Loucy (cell line): Measurements from ENCODE around the gene TDRD10.
A peak's percentile ranks its signal among the peaks of the same experiment; 100 is the strongest.

ENCODE experiments used
- H2AFZ ChIP-seq: fragments of 200-600 bp; sonication (generic); 2 replicates; pipeline ENCODE4 v1.6.0; 2016; ENCODE audit warnings: antibody characterized with exemption, mild to moderate bottlenecking, low read length, moderate library complexity
- H3F3A ChIP-seq: fragments of 200-600 bp; 2 replicates; pipeline ENCODE4 v1.6.0; 2016; ENCODE audit warnings: antibody characterized with exemption, low read depth, mild to moderate bottlenecking
- H3K27me3 ChIP-seq: fragments of 200-600 bp; sonication (generic); 2 replicates; pipeline ENCODE4 v1.6.1; 2014; ENCODE audit warnings: low read length, mild to moderate bottlenecking; ENCODE audit not compliant: insufficient read depth, poor library complexity, severe bottlenecking
- H3K36me3 ChIP-seq: fragments of 200-600 bp; sonication (generic); 2 replicates; pipeline ENCODE4 v1.6.1; 2016; ENCODE audit warnings: low read length; ENCODE audit not compliant: insufficient read depth
- H3K4me1 ChIP-seq: fragments of 200-600 bp; sonication (generic); 2 replicates; pipeline ENCODE4 v1.5.1; 2014; ENCODE audit warnings: low read length, mild to moderate bottlenecking; ENCODE audit not compliant: insufficient read depth, poor library complexity, severe bottlenecking
- H3K4me2 ChIP-seq: fragments of 200-600 bp; sonication (generic); 2 replicates; pipeline ENCODE4 v1.6.0; 2014; ENCODE audit warnings: antibody characterized with exemption, low read length, low read depth, mild to moderate bottlenecking; ENCODE audit not compliant: poor library complexity, severe bottlenecking
- H3K4me3 ChIP-seq: fragments of 200-600 bp; sonication (generic); 2 replicates; pipeline ENCODE4 v1.5.1; 2014; ENCODE audit warnings: low read length, mild to moderate bottlenecking, mixed read lengths; ENCODE audit not compliant: poor library complexity, severe bottlenecking
- H3K79me2 ChIP-seq: fragments of 200-600 bp; sonication (generic); 2 replicates; pipeline ENCODE4 v1.6.1; 2014; ENCODE audit warnings: low read length; ENCODE audit not compliant: insufficient read depth
- H3K9ac ChIP-seq: fragments of 200-600 bp; sonication (generic); 2 replicates; pipeline ENCODE4 v1.6.0; 2014; ENCODE audit warnings: mild to moderate bottlenecking, low read depth, low read length, moderate library complexity; ENCODE audit not compliant: poor library complexity, severe bottlenecking
- H3K9me2 ChIP-seq: fragments of 200-600 bp; sonication (generic); replicated peaks from 2 replicates; pipeline ENCODE4 v1.6.1; 2016; ENCODE audit warnings: low read depth, low read length, mixed read lengths
- H3K9me3 ChIP-seq: fragments of 200-600 bp; sonication (generic); 2 replicates; pipeline ENCODE4 v1.6.1; 2014; ENCODE audit warnings: mild to moderate bottlenecking, antibody characterized with exemption, low read length, low read depth; ENCODE audit not compliant: insufficient read depth
- H4K20me1 ChIP-seq: fragments of 200-600 bp; sonication (generic); 2 replicates; pipeline ENCODE4 v1.6.0; 2014; ENCODE audit warnings: antibody characterized with exemption, low read length, mild to moderate bottlenecking; ENCODE audit not compliant: insufficient read depth, poor library complexity, severe bottlenecking
- CTCF ChIP-seq: fragments of 200-600 bp; sonication (generic); conservative IDR thresholded peaks from 2 replicates; pipeline ENCODE4 v1.5.1; 2014; ENCODE audit warnings: mild to moderate bottlenecking, antibody characterized with exemption, low read length
- EZH2phosphoT487 ChIP-seq: fragments of 200-600 bp; IDR thresholded peaks from 2 replicates; pipeline ENCODE4 v1.6.1; 2018; ENCODE audit warnings: antibody characterized with exemption, mild to moderate bottlenecking, moderate library complexity, borderline replicate concordance

TDRD10 gene

GRCh38 chr1:154454386-154455120 is 47.5 kb upstream of the TDRD10 start:
- Histone ChIP-seq H3K9me3 (no peaks in the 10 kb centered on the region), H3K9me2 (no peaks in the 10 kb centered on the region), H4K20me1 (no peaks in the 10 kb centered on the region), H2AFZ (no peak overlapping the region), H3K79me2 (no peaks in the 10 kb centered on the region), H3K27me3 (no peaks in the 10 kb centered on the region), H3F3A (no peaks in the 10 kb centered on the region), H3K4me2 (peak overlapping the region; percentile 31), H3K36me3 (no peaks in the 10 kb centered on the region), H3K9ac (no peak overlapping the region), H3K4me3 (no peak overlapping the region), H3K4me1 (peaks cover 18% of the 10 kb centered on the region)
- TF ChIP-seq CTCF (no peak), EZH2phosphoT487 (no peak)

GRCh38 chr1:154456631-154457030 is 45.4 kb upstream of the TDRD10 start:
- no peaks in the 10 kb centered on the region for H3K9me3 ChIP-seq
- H3K4me3 ChIP-seq: no peak overlapping the region
- no peaks in the 10 kb centered on the region for H3K36me3 ChIP-seq
- H3K79me2 ChIP-seq: no peaks in the 10 kb centered on the region
- no peaks in the 10 kb centered on the region for H3K9me2 ChIP-seq
- no peak overlapping the region for H3K9ac ChIP-seq
- H3K27me3 ChIP-seq: no peaks in the 10 kb centered on the region
- no peaks in the 10 kb centered on the region for H4K20me1 ChIP-seq
- H3F3A ChIP-seq: no peaks in the 10 kb centered on the region
- H3K4me1 ChIP-seq: peaks cover 18% of the 10 kb centered on the region
- TF ChIP-seq EZH2phosphoT487 (no peak), CTCF (no peak)
- no peak overlapping the region for H2AFZ ChIP-seq
- no peak overlapping the region for H3K4me2 ChIP-seq

GRCh38 chr1:154459080-154459479 is 42.9 kb upstream of the TDRD10 start:
- no peaks in the 10 kb centered on the region for H3K9me2 ChIP-seq
- no peak overlapping the region for H2AFZ ChIP-seq
- H3K36me3 ChIP-seq: no peaks in the 10 kb centered on the region

More at GRCh38 chr1:154459080-154459479, 42.9 kb upstream of the TDRD10 start:
- Histone ChIP-seq H3K4me1 (peaks cover 22% of the 10 kb centered on the region), H3F3A (peaks cover 5% of the 10 kb centered on the region), H3K79me2 (no peaks in the 10 kb centered on the region), H3K27me3 (no peaks in the 10 kb centered on the region), H3K4me2 (no peak overlapping the region), H3K9ac (no peak overlapping the region), H3K9me3 (no peaks in the 10 kb centered on the region), H4K20me1 (no peaks in the 10 kb centered on the region), H3K4me3 (no peak overlapping the region)
- no peak for TF ChIP-seq CTCF
- no peak for TF ChIP-seq EZH2phosphoT487
